Transverse colon (tissue), 4 donors: ENCODE measurements around the gene TUT4. TPM values are rescaled to one million over a fixed set of nuclear protein-coding genes. Genes with fewer than 3 reads are reported as not detected.

ENCODE experiments used
- DNase-seq: peaks from one replicate; pipeline ENCODE4 v3.0.0-alpha.2; 2019
- H3K27ac ChIP-seq, 4 donors: fragments of 200-600 bp; sonication (generic); 2 replicates each; pipeline ENCODE4 v1.5.1; 2016 to 2018; ENCODE audit warnings: inconsistent platforms in 4 of 4
- H3K27me3 ChIP-seq: fragments of 200-600 bp; sonication (generic); 2 replicates; pipeline ENCODE4 v1.5.1; 2017; ENCODE audit warnings: inconsistent platforms
- H3K36me3 ChIP-seq, 4 donors: fragments of 200-600 bp; sonication (generic); 2 replicates each; pipeline ENCODE4 v1.5.1; 2017 to 2019; ENCODE audit warnings: inconsistent platforms in 4 of 4
- H3K4me1 ChIP-seq, 4 donors: fragments of 200-600 bp; sonication (generic); 2 replicates each; pipeline ENCODE4 v1.5.1; 2017 to 2020; ENCODE audit warnings: inconsistent platforms in 4 of 4
- H3K4me3 ChIP-seq, 4 donors: fragments of 200-600 bp; sonication (generic); 1 replicate in 1 of 4; 2 replicates in 3 of 4; pipeline versions ENCODE4 v1.5.1 to v1.6.1; 2017 to 2019; ENCODE audit warnings: inconsistent platforms in 4 of 4
- H3K9me3 ChIP-seq, 2 donors: fragments of 200-600 bp; sonication (generic); 2 replicates each; pipeline ENCODE4 v1.5.1; 2017 to 2019; ENCODE audit warnings: inconsistent platforms in 2 of 2
- EP300 ChIP-seq: sonication (generic); formaldehyde crosslinking; IDR thresholded peaks from one replicate; pipeline ENCODE4 v1.6.1; 2017; ENCODE audit warnings: antibody characterized with exemption, low read depth
- POLR2A ChIP-seq: fragments of 450-650 bp; IDR thresholded peaks from one replicate; pipeline ENCODE4 v1.6.1; 2016; ENCODE audit warnings: antibody characterized with exemption, mild to moderate bottlenecking, moderate library complexity
- POLR2AphosphoS5 ChIP-seq, 3 donors: sonication (generic); formaldehyde crosslinking; IDR thresholded peaks; one replicate each; pipeline ENCODE4 v1.6.1; 2016; ENCODE audit warnings: antibody characterized with exemption in 3 of 3
- WGBS, 2 donors: methylation state at CpG; one replicate each; pipeline ENCODE4 v1.1.5; 2018; ENCODE audit warnings: low coverage in 1 of 2; 5-methylcytosine and 5-hydroxymethylcytosine counted together
- in situ Hi-C, 4 donors: fragments of 200-750 bp; cut with MboI; loops; one replicate each; pipeline versions ENCODE4 v1.15.0 to v1.15.1; 2017; ENCODE audit warnings: low sequenced_read_pairs in 3 of 4, low pct_ligation_motif_present in 1 of 4, low pct_unique_long_range_greater_than_20kb in 1 of 4
- intact Hi-C: fragments of 100-400 bp; cut with DNase I; formaldehyde crosslinking; loops from one replicate; pipeline ENCODE4 v1.15.1; 2023; ENCODE audit warnings: low total_unique reads
- total RNA-seq, 4 donors: library from RNA; depleted of rRNA; stranded (reverse); fragments of >200 nt; gene quantifications; one replicate each; pipeline ENCODE4 v1.1.0, GENCODE V29; 2016
- TF ChIP-seq, protein P1 (sequence below), 5 experiments: fragments of 200-600 bp in 3 of 5; fragments of 450-650 bp in 2 of 5; sonication (generic) in 3 of 5; IDR thresholded peaks; 1 replicate in 2 of 5; 2 replicates in 3 of 5; pipeline ENCODE4 v1.5.1; 2016 to 2017; ENCODE audit warnings: antibody characterized with exemption in 5 of 5, inconsistent platforms in 3 of 5, mild to moderate bottlenecking in 2 of 5, moderate library complexity in 1 of 5

Gene TUT4
- total RNA-seq, 4 donors from 2014 or later: 12.3 to 55.3 (median 27.4) TPM

- TF ChIP-seq, protein P1, sequence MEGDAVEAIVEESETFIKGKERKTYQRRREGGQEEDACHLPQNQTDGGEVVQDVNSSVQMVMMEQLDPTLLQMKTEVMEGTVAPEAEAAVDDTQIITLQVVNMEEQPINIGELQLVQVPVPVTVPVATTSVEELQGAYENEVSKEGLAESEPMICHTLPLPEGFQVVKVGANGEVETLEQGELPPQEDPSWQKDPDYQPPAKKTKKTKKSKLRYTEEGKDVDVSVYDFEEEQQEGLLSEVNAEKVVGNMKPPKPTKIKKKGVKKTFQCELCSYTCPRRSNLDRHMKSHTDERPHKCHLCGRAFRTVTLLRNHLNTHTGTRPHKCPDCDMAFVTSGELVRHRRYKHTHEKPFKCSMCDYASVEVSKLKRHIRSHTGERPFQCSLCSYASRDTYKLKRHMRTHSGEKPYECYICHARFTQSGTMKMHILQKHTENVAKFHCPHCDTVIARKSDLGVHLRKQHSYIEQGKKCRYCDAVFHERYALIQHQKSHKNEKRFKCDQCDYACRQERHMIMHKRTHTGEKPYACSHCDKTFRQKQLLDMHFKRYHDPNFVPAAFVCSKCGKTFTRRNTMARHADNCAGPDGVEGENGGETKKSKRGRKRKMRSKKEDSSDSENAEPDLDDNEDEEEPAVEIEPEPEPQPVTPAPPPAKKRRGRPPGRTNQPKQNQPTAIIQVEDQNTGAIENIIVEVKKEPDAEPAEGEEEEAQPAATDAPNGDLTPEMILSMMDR (IDR thresholded peaks at IDR 0.05): no peak
- TF ChIP-seq EP300 (no peak), POLR2A (no peak)
- H3K27me3 ChIP-seq: no peaks in the 10 kb centered on the region
Observed at GRCh38 chr1:52523376-52523775, 29.5 kb downstream of the TUT4 start.

DNA sequence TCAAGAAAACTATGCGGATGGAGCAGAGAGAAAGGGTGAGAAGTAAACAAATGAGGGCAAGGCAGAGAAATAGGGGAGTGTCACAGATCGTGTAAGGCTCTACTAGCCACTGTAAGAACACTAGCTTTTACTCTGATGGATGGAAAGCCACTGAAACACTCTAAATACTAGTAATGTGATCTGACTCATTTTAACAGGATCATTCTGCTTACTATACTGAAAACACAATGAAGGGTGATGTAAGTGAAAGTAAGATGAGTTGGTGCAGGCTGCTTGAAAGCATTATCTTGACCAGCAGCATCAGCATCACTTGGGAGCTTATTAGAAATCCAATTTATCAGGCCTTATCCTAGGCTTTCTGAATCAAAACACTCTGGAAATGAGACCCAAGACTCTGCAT is 32.7 kb downstream of the TUT4 start:
- in situ Hi-C loops (no loop called here), intact Hi-C loops (no loop called here)
- no peaks in the 10 kb centered on the region for H3K27me3 ChIP-seq
- TF ChIP-seq EP300: no peak
- H3K9me3 ChIP-seq: no peaks in the 10 kb centered on the region
- H3K4me1 ChIP-seq: no peaks in the 10 kb centered on the region
- no peak overlapping the region for H3K4me3 ChIP-seq
- WGBS, 2 donors: 75 to 79% methylated on average over 2 of the region's 2 CpGs
- H3K27ac ChIP-seq: no peak overlapping the region
- H3K36me3 ChIP-seq: peaks cover 0 to 7% (median 3%) of the 10 kb centered on the region in 4 donors
- DNase-seq: no peak

More at GRCh38 chr1:52523376-52523775, 29.5 kb downstream of the TUT4 start:
- no peaks in the 10 kb centered on the region for H3K4me1 ChIP-seq
- peaks cover 0 to 18% (median 0%) of the 10 kb centered on the region in 4 donors for H3K36me3 ChIP-seq
- H3K4me3 ChIP-seq: no peak overlapping the region
- in situ Hi-C loops: no loop called here
- DNase-seq: no peak
- no peak overlapping the region for H3K27ac ChIP-seq
- 65 to 100% methylated on average over 1 to 3 of the region's 3 CpGs for WGBS, 2 donors
- intact Hi-C loops: no loop called here
- no peaks in the 10 kb centered on the region for H3K9me3 ChIP-seq

DNA sequence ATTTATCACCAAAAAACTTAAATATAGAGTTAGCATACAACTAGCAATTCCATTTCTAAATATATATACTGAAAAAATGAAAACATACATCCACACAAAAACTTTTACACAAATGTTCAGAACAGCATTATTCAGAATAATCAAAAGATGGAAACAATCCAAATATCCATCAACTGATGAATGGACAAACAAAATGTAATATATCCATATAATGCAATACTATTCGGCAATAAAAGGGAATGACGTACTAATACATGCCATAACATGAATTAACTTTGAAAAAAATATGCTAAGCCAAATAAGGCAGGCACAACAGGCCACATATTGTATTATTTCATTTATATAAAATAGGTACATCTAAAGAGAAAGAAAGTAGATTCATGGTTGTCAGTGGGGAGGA is 33.9 kb downstream of the TUT4 start:
- intact Hi-C loops: no loop called here
- Histone ChIP-seq H3K27me3 (no peaks in the 10 kb centered on the region), H3K4me3 (no peak overlapping the region), H3K27ac (no peak overlapping the region), H3K4me1 (no peaks in the 10 kb centered on the region), H3K9me3 (no peaks in the 10 kb centered on the region), H3K36me3 (peaks cover 0 to 5% (median 0%) of the 10 kb centered on the region in 4 donors)
- TF ChIP-seq EP300 (no peak), POLR2AphosphoS5 (IDR thresholded peaks at IDR 0.05) (no peak), POLR2A (no peak)
- TF ChIP-seq, protein P1 (IDR thresholded peaks at IDR 0.05): no peak
- no peak for DNase-seq
- in situ Hi-C loops: no loop called here
- 70 to 90% methylated on average over 2 of the region's 2 CpGs for WGBS, 2 donors

DNA sequence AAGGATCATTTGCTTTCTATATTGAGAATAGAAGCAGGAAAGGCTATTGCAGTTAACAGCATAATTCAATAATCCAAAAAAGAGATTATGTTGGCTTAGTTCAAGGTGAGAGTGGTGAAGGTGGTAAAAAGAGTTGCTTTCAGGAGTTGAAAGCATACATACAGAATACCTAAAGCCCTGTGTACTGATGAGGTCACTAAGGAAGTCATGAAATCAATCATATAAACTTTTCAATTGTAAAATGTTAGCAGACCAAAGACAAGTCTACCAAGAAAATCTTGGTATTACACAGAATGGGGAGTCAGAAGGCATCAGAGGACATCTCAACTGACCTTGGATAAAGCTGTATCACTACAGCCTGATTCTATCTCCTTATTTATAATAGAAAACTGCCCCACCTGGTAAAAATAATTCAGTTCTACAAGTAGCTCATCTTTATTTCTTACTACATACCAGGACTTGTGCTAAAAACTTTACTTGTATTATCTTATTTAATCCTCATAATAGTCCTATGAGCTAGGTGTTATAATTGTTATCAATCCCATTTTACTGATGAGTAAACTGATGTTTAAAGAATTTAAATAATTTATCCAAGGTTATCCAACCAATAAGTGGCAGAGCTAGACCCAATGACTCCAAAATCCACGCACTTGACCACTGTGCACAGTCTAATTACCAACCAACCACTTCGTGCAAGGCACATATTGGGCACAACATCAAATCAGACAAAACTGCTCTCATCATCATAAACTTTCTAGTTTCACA is 40.9 kb downstream of the TUT4 start:
- intact Hi-C loops (no loop called here), in situ Hi-C loops (no loop called here)
- 81 to 91% methylated on average over 2 of the region's 2 CpGs for WGBS, 2 donors

More for the DNA sequence above, 40.9 kb downstream of the TUT4 start:
- Histone ChIP-seq H3K27ac (no peak overlapping the region), H3K36me3 (peaks cover 0 to 6% (median 3%) of the 10 kb centered on the region in 4 donors), H3K4me1 (no peaks in the 10 kb centered on the region), H3K27me3 (no peaks in the 10 kb centered on the region), H3K4me3 (no peak overlapping the region), H3K9me3 (no peaks in the 10 kb centered on the region)
- no peak for DNase-seq
- TF ChIP-seq POLR2A: no peak
- TF ChIP-seq EP300: no peak
- TF ChIP-seq, protein P1 (IDR thresholded peaks at IDR 0.05): no peak
- TF ChIP-seq POLR2AphosphoS5 (IDR thresholded peaks at IDR 0.05): no peak
